Measurements from ENCODE around the gene DNAJB13.

GRCh38 chr11:74014880-74015279, 64.1 kb downstream of the DNAJB13 start:
- TF ChIP-seq CTCF (IDR thresholded peaks at IDR 0.05) (no peak), POLR2A (IDR thresholded peaks at IDR 0.05) (no peak)

All from adrenal gland (tissue), 5 donors.